ENCODE results near the gene IRX6. TPM values are rescaled to one million over a fixed set of nuclear protein-coding genes. Genes with fewer than 3 reads are reported as not detected.

The IRX6 gene
- total and polyA plus RNA-seq, 2 of the 8 experiments (the other 6 are each of a cell fraction or from before 2014, with no cell fraction given) = 0.61 TPM; not detected in 1

DNA sequence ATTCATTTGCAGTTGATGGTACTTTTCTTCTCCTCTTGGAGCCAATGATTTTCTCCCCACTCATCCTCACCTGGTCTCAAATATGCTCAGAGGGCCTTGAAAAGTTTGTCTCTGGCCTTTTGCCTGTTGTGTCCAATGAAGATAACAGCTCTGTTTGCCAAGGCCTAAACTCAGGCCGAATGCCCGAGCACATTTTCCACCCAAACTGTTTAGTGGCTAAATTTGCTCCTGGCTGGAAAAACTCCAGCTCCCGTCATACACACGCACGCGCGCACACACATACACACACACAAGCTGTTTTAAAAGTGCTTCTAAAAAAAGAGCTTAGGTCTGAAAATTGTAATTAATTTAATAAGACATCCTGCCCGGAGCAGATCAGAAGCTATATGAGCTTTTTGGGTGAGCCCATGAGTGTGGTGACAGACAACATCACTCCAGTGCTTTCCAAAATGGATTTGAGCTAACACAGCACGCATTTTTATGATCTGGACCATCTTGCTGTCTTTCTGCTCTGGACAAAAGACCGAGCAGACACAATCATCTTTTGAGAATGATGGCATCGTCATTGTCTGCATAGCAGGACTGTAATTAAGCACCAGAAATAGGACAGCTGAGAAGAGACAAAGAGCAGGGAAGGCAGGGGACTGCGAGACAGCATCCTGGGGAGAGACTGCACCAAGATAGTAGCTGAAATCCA lies 48.9 kb downstream of the IRX6 start (continued):
- TF ChIP-seq CTCF (IDR thresholded peaks at IDR 0.05; ENCODE audit: control extremely low read depth in 1 of 3, insufficient read depth in 1 of 3, low read depth in 1 of 3, low read length in 3 of 3) (no peak), ZNF274 (IDR thresholded peaks at IDR 0.05; ENCODE audit: borderline replicate concordance, extremely low read depth, low read length) (no peak), KDM5A (IDR thresholded peaks at IDR 0.05; ENCODE audit: low read length) (no peak), TCF12 (IDR thresholded peaks at IDR 0.05; ENCODE audit: low read depth, low read length) (no peak)
